Naive B cell (primary cell): ENCODE results near the gene MAP2K7. TPM values are rescaled to one million over a fixed set of nuclear protein-coding genes. Genes with fewer than 3 reads are reported as not detected.

Source experiments
- ATAC-seq, 2 donors: fragments of 150-1000 bp; cut with Tn5 transposase; 2 replicates each; pipeline ENCODE4 v1.10.0; 2021; ENCODE audit warnings: low read depth in 2 of 2, mild to moderate bottlenecking in 2 of 2, moderate library complexity in 2 of 2
- DNase-seq: peaks from one replicate; pipeline ENCODE4 v3.0.0; 2022
- H3K27ac Mint-ChIP-seq, 6 donors: one replicate each; pipeline ENCODE4 v1.8.0; 2020 to 2022; ENCODE audit warnings: mild to moderate bottlenecking in 6 of 6, mixed read lengths in 6 of 6, moderate library complexity in 5 of 6, inconsistent platforms in 2 of 6
- H3K27me3 Mint-ChIP-seq, 3 donors: one replicate each; pipeline ENCODE4 v1.8.0; 2021 to 2022; ENCODE audit warnings: mixed read lengths in 3 of 3, mild to moderate bottlenecking in 1 of 3
- H3K36me3 Mint-ChIP-seq, 2 donors: one replicate each; pipeline ENCODE4 v1.8.0; 2020 to 2022; ENCODE audit warnings: mixed read lengths in 2 of 2, inconsistent platforms in 1 of 2, mild to moderate bottlenecking in 1 of 2
- H3K4me1 Mint-ChIP-seq, 3 donors: one replicate each; pipeline ENCODE4 v1.8.0; 2020 to 2022; ENCODE audit warnings: mixed read lengths in 3 of 3, inconsistent platforms in 1 of 3, mild to moderate bottlenecking in 1 of 3, moderate library complexity in 1 of 3
- H3K4me3 Mint-ChIP-seq, 8 donors: one replicate each; pipeline ENCODE4 v1.8.0; 2020 to 2022; ENCODE audit warnings: mild to moderate bottlenecking in 8 of 8, mixed read lengths in 8 of 8, moderate library complexity in 8 of 8, inconsistent platforms in 2 of 8
- H3K9me3 Mint-ChIP-seq, 7 donors: one replicate each; pipeline ENCODE4 v1.8.0; 2020 to 2022; ENCODE audit warnings: mixed read lengths in 7 of 7, mild to moderate bottlenecking in 5 of 7, inconsistent platforms in 2 of 7, moderate library complexity in 1 of 7
- polyA plus RNA-seq, 6 donors: library from polyadenylated mRNA; unstranded; fragments of 300-500 nt; fragmentation: Illumina TruSeq; gene quantifications; one replicate each; pipeline ENCODE4 v1.2.3, GENCODE V29; 2021; ENCODE audit warnings: low read depth in 6 of 6

The MAP2K7 gene
- polyA plus RNA-seq, 6 donors from 2014 or later: 0.50 to 5.1 (median 2.9) TPM

DNA sequence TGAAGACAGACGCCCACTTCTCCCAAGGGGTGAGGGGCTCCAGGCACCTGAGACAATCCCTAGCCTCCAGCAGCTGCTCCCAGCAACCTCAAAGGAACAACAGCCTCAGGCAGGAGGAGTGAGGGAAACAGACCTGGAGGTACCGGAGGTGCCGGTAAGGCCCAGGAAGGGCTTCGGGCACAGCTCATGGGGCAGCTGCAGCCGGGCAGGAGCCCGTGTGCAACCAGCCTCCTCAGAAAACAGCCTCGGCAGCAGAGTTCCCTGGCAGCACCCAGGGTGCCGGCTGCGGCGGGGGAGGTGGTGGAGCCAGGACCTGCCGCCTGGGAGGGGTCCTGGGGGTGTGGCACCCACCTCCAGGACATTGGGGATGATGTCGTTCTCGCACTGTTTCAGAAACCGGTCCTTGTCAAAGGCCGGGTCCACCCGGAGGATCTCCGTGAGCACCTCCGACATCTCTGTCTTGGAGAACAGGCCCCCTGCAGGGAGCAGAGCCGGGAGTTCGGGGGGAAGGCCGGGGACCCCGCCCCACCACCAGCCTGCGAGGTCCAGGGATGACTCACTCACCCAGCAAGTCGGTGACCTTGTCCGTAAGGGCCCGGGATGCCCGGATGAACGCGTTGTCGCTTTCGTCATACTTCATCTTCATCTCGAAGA is 28.7 kb downstream of the MAP2K7 start:
- H3K9me3 Mint-ChIP-seq: no peaks in the 10 kb centered on the region
- no peaks in the 10 kb centered on the region for H3K36me3 Mint-ChIP-seq
- H3K27ac Mint-ChIP-seq: peak overlapping the region in 1 of 6 donors; percentile 54
- H3K4me3 Mint-ChIP-seq: no peak overlapping the region
- H3K27me3 Mint-ChIP-seq: no peaks in the 10 kb centered on the region
- H3K4me1 Mint-ChIP-seq: peaks cover 0 to 4% (median 3%) of the 10 kb centered on the region in 3 donors
- no peak for ATAC-seq
- DNase-seq: no peak

DNA sequence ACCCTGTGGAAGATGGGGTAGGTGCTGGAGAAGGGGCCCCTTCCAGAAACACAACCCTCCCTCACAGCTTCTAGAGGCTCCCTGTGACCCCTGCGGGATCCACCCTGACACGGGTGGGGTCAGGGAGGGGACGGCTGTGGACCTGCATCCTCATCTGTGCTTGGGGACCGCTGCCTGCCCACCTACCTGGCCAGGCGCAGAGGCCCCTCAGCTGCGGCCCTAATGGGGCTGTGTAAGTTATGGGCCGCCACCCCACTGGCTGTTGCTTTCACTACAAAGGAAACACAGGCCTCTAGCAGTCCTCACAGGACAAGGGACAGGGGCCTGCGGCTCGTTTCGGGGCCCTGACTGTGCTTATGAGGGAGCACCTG is 29.2 kb downstream of the MAP2K7 start:
- Mint-ChIP-seq H3K27me3 (no peaks in the 10 kb centered on the region), H3K36me3 (no peaks in the 10 kb centered on the region), H3K4me1 (peaks cover 0 to 4% (median 0%) of the 10 kb centered on the region in 3 donors), H3K4me3 (no peak overlapping the region), H3K9me3 (no peaks in the 10 kb centered on the region), H3K27ac (no peak overlapping the region)
- DNase-seq: no peak
- ATAC-seq: no peak

DNA sequence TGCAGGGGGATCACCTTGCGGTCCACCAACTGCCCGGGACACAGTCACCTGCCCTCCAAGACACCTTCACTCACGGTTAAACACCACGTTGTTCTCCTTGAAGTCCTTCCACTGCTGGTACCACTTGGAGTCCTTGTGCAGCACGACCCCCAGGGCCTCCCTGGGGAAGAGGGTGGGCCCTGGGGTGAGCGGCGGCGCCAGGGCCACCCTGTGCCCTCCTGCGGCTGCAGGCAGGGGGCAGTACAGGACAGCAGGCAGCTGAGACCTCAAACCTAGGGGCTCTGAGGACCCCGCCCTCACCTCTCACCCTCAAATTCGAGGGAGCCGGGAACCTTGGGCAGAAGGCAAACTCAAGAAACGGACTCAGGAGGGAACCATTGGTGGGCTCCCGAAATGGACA is 29.7 kb downstream of the MAP2K7 start:
- no peak overlapping the region for H3K4me3 Mint-ChIP-seq
- no peaks in the 10 kb centered on the region for H3K9me3 Mint-ChIP-seq
- H3K27ac Mint-ChIP-seq: no peak overlapping the region
- no peak for ATAC-seq
- no peaks in the 10 kb centered on the region for H3K27me3 Mint-ChIP-seq
- DNase-seq: no peak
- peaks cover 0 to 2% (median 0%) of the 10 kb centered on the region in 3 donors for H3K4me1 Mint-ChIP-seq
- H3K36me3 Mint-ChIP-seq: no peaks in the 10 kb centered on the region

DNA sequence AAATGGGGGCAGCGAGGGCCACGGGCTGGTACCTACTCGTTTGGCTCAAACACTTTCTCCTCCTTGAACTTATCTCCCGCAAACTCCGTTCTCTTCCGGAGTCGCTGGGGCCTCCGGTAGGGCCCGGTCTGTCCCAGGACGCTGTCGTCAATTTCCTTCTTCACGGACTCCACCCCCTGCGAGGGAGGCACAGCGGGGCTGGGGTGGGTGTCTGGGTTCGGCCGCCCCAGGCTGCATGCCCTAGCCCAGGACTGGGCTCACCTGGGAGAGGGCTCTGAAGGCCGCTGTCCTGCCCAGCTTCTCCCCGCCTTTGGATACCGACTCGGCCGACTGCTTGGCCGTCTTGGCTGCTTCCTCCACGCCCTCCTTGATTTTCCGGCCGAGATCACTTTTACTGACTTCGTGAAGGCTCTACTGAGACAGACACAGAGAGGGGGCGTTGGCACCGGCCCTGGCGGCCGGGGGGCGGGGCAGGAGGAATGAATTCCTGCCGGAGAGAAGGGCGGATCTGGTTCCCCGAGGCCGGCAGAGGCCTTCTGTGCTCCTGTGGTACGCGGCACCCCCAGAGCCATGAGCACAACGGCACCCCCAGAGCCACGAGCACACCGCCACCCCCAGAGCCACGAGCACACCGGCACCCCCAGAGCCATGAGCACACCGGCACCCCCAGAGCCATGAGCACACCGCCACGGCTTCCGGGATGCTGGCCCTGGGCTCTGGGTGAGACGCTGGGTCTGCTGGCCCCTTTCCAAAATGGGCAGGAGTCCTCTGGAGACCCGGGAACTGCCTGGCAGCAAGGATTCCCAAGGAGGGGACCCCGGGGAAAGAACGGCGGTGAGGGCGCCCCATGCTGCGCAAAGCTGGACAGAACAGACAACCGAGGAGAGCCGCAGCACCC is 30.4 kb downstream of the MAP2K7 start:
- peaks cover 0 to 4% of the 10 kb centered on the region in 2 donors for H3K36me3 Mint-ChIP-seq

DNA sequence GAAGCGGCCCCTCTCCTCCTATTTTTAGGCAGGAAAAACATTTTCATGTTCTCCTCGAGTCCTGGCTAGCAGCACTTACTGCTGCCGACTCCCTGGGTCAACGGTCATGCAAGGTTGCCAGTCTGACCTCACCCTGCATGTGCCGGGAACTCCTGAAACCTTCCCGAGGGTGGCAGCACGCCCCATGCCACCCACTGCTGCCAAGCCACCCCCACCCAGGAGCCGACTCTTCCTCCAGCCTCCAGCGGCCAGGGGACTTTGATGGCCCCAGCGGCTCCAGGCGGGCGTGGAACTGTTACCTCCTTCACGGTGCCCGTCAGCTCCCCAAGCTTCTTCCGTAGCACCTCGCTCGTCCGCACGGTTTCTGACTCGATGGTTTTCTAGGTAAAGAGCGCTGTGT is 31.1 kb downstream of the MAP2K7 start:
- Mint-ChIP-seq H3K9me3 (no peaks in the 10 kb centered on the region), H3K27me3 (no peaks in the 10 kb centered on the region), H3K27ac (no peak overlapping the region), H3K36me3 (peaks cover 0 to 5% of the 10 kb centered on the region in 2 donors), H3K4me1 (no peaks in the 10 kb centered on the region), H3K4me3 (no peak overlapping the region)
- no peak for DNase-seq
- ATAC-seq: no peak

More for the DNA sequence above, 30.4 kb downstream of the MAP2K7 start:
- no peak for DNase-seq
- Mint-ChIP-seq H3K27me3 (no peaks in the 10 kb centered on the region), H3K27ac (peak overlapping the region in 1 of 6 donors; percentile 72), H3K9me3 (no peaks in the 10 kb centered on the region), H3K4me3 (no peak overlapping the region), H3K4me1 (no peaks in the 10 kb centered on the region)
- no peak for ATAC-seq

DNA sequence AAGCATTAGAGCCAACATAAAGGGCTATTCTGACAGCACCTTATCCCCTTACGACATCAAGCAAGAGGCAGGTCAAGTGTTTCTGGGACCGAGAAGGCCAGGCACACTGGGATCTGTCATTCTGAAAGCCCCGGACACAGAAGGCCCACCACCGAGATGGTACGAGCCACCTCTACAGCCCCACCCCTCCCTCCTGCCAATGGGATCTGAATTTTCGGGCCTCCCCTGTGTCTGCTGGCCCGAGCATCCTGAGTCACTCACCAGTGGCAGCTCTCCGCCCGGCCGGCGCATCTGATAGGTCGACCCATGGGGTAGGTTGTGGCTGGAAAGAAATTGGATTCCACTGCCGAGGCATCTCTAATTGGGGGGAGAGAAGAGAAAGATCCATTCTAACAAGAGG is 37.2 kb downstream of the MAP2K7 start:
- no peaks in the 10 kb centered on the region for H3K27me3 Mint-ChIP-seq
- peak overlapping the region in 7 of 8 donors; percentile 12 to 88 (median 45) for H3K4me3 Mint-ChIP-seq
- H3K4me1 Mint-ChIP-seq: peaks cover 18 to 36% (median 26%) of the 10 kb centered on the region in 3 donors
- peaks cover 5 to 9% of the 10 kb centered on the region in 2 donors for H3K36me3 Mint-ChIP-seq
- ATAC-seq: no peak
- no peaks in the 10 kb centered on the region for H3K9me3 Mint-ChIP-seq
- peak overlapping the region in 1 of 6 donors; percentile 39 for H3K27ac Mint-ChIP-seq
- DNase-seq: no peak

DNA sequence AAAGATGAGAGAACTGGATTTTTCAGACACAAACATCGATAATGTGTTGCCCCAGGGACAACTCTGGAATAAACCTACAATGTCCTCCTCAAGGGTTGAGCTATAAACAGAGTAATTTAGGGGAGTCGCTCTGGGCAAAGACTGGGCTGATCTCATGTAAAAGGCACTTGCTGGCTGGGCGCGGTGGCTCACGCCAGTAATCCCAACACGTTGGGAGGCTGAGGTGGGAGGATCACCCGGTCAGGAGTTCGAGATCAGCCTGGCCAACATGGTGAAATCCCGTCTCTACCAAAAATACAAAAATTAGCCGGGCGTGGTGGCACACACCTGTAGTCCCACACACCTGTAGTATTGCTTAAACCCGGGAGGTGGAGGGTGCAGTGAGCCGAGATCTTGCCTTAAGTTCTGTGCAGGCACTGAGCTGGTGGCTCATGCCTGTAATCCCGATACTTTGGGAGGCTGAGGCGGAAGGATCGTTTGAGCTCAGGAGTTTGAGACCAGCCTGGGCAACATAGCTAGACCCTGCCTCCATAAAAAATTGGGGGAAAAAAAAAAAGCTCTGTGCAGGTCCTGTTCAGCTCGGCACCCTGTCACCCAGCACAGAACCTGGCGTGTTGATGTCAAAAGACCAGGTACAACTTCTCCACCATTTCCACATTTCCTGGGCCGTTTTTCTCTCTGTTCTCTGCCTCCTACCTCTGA is 38.4 kb downstream of the MAP2K7 start:
- H3K27me3 Mint-ChIP-seq: no peaks in the 10 kb centered on the region
- H3K27ac Mint-ChIP-seq: peak overlapping the region in 4 of 6 donors; percentile 26 to 100 (median 71)
- DNase-seq (no peak), ATAC-seq (no peak)
- peaks cover 18 to 36% (median 26%) of the 10 kb centered on the region in 3 donors for H3K4me1 Mint-ChIP-seq
- no peaks in the 10 kb centered on the region for H3K9me3 Mint-ChIP-seq
- peaks cover 5 to 9% of the 10 kb centered on the region in 2 donors for H3K36me3 Mint-ChIP-seq
- H3K4me3 Mint-ChIP-seq: peak overlapping the region in 7 of 8 donors; percentile 43 to 93 (median 82)

DNA sequence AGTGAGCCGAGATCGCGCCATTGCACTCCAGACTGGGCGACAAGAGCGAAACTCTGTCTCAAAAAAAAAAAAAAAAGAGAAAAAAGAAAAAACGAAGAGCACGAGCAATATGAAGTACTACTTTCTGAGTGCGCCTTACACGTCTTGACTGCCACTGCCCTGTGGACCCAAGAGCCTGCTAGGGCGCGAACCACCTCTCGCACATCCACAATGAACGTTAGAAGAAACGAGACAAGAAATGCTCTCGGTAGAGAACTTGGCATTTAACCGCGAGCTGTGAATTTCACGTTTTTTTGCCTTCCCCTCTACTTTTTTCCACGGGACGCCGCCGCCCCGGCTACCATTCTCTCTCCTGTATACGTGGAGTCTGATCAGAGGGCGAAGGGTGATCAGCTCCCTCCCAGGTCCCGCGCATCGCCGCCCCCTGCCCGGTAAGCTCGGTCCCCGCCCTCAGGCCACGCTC is 39.3 kb downstream of the MAP2K7 start:
- peak; percentile 11 to 16 for ATAC-seq

DNA sequence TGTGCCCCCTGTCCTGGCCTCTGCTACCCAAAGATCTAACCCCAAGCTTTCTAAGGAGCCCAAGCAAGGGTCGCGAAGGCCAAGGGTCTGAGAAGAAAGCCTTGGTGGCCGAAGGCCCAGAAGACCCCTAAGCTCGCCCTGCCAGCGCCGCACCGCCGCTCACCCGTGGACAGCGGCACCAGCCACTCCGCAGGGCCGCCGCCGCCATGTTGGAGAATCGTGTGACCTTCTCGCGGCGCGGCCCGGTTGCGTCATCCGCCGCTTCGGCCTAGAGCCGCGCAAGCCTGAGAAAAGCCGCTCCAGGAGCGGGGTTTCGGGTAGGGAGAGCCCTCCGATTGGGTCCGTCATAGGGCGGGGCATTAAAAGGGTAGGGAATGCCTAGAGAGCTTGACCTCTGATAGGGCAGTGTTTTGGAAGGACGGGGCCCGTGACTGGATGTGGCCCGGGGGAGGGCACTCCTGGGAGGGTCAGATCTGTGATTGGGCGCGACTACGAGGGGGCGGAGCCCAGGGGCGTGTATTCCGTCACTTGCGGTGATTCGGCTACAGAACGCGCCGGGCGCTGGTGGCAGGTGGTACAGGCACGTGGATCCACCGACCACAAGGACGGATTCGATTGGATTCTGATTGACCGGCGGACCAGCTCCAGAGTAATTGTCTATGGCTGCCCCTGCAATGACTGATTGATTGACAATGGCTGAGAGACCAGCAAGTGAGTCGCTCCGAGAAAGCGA is 39.9 kb downstream of the MAP2K7 start, which contains the start of gene TIMM44:
TIMM44 (minus strand) TSS at position 223 of the 733 bp plus-strand sequence; CDS start at position 208, 15 bp downstream.
- Mint-ChIP-seq H3K36me3 (peaks cover 5 to 9% of the 10 kb centered on the region in 2 donors), H3K9me3 (no peaks in the 10 kb centered on the region), H3K27me3 (no peaks in the 10 kb centered on the region), H3K4me3 (peak within 1 kb of the TSS; percentile 80 to 95 (median 92)), H3K27ac (peak within 1 kb of the TSS; percentile 97 to 100 (median 99)), H3K4me1 (peaks cover 18 to 36% (median 26%) of the 10 kb centered on the region in 3 donors)
- DNase-seq (peak; percentile 100), ATAC-seq (peak; percentile 89 to 90)

More for the DNA sequence above, 39.3 kb downstream of the MAP2K7 start:
- peak overlapping the region; percentile 97 to 100 (median 99) for H3K27ac Mint-ChIP-seq
- H3K4me1 Mint-ChIP-seq: peaks cover 18 to 36% (median 26%) of the 10 kb centered on the region in 3 donors
- peak overlapping the region; percentile 80 to 95 (median 92) for H3K4me3 Mint-ChIP-seq
- H3K27me3 Mint-ChIP-seq: no peaks in the 10 kb centered on the region
- DNase-seq: no peak
- peaks cover 5 to 9% of the 10 kb centered on the region in 2 donors for H3K36me3 Mint-ChIP-seq
- H3K9me3 Mint-ChIP-seq: no peaks in the 10 kb centered on the region

DNA sequence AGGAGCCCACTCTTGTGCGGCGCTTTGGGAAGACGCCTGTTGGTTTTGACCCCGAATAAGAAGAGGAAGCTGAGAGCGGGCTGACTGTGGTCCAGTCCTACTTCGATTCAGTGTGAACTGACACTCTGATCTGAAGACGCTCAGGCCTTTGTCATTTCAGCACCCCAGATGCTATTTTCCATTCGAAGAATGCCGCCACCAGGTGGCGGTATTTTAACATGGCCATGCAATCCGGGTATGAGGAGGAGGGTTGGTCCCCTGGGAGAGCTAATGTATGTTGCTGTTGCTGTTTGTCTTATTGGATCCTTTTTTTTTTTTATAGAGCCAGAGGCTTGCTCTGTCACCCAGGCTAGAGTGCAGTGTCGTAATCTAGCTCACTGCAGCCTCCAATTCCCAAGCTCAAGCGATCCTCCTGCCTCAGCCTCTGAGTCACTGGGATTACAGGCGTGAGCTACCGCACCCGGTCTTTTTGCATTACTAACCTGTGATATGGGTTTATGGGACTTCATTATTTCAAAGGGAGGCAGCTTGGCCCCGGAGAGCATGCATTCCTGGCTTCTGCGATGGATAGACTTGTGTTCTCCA is 40.6 kb downstream of the MAP2K7 start:
- peak overlapping the region; percentile 97 to 100 (median 99) for H3K27ac Mint-ChIP-seq
- peak overlapping the region; percentile 80 to 95 (median 92) for H3K4me3 Mint-ChIP-seq
- ATAC-seq: peak; percentile 36 to 42
- H3K4me1 Mint-ChIP-seq: peaks cover 18 to 36% (median 26%) of the 10 kb centered on the region in 3 donors
- H3K27me3 Mint-ChIP-seq: no peaks in the 10 kb centered on the region
- no peaks in the 10 kb centered on the region for H3K9me3 Mint-ChIP-seq
- H3K36me3 Mint-ChIP-seq: peaks cover 0 to 9% of the 10 kb centered on the region in 2 donors
- DNase-seq: peak; percentile 75

DNA sequence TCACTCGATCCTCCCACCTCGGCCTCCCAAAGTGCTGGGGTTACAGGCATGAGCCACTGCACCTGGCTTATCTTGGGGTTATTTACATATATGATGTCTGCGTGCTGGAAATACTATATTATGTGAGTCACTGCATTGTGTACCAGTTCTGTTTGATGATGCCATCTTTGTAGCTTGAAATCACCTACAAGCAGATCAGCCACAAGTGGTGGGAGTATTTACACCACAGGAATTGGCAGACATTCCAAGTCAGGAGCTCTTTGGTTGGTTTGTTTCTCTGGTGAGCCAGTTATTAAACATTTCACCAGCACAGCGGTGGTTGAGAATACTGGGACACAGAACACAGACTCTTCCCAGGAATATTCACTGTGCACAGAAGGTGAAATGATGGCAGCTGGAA is 44.3 kb downstream of the MAP2K7 start:
- Mint-ChIP-seq H3K9me3 (no peaks in the 10 kb centered on the region), H3K27ac (peak overlapping the region in 1 of 6 donors; percentile 47), H3K36me3 (no peaks in the 10 kb centered on the region), H3K4me1 (peaks cover 12 to 22% (median 18%) of the 10 kb centered on the region in 3 donors), H3K4me3 (no peak overlapping the region), H3K27me3 (no peaks in the 10 kb centered on the region)
- ATAC-seq (no peak), DNase-seq (no peak)

DNA sequence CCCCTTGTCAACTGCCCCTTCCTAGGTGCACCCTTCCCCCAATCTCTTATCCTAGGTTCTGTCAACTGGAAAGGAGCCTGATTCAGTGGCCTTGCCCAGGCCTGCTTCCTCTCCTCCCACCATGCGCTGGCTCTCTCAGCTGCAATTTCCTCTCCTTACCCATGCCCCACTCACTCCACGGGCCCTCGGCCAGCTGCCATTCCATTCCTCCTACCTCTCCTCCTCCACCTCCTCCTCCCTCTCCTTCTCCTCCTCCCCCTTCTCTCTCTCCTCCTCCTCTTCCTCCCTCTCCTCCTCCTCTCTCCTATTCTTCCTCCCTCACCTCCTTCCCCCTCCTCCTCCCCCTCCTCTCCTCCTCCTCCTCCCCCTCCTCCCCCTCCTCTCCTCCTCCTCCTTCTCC is 49.4 kb downstream of the MAP2K7 start:
- Mint-ChIP-seq H3K27me3 (no peaks in the 10 kb centered on the region), H3K4me1 (peaks cover 0 to 3% (median 2%) of the 10 kb centered on the region in 3 donors), H3K27ac (no peak overlapping the region), H3K36me3 (no peaks in the 10 kb centered on the region), H3K4me3 (no peak overlapping the region), H3K9me3 (no peaks in the 10 kb centered on the region)
- DNase-seq (no peak), ATAC-seq (no peak)
